H1 (cell line): Measurements from ENCODE around the gene EPB41L2. TPM values are rescaled to one million over a fixed set of nuclear protein-coding genes. Genes with fewer than 3 reads are reported as not detected.

ENCODE experiments used
- CTCF ChIA-PET: fragments of 300-600 bp; sonication (Branson Sonifier 250); formaldehyde crosslinking; loops from one replicate; lab custom pipeline; 2021; ENCODE audit not compliant: partially characterized antibody; lab: Charles Lee
- POLR2A ChIA-PET: fragments of 300-600 bp; sonication (Branson Sonifier 250); formaldehyde crosslinking; loops from one replicate; lab custom pipeline; 2021; ENCODE audit warnings: inconsistent platforms; ENCODE audit not compliant: partially characterized antibody; lab: Charles Lee
- DNase-seq, 2 experiments: peaks; one replicate each; pipeline versions ENCODE4 v3.0.0 to v3.0.0-alpha.2; 2010 to 2022; ENCODE audit warnings: low spot score in 2 of 2, low read depth in 1 of 2, mixed read lengths in 1 of 2
- FAIRE-seq: peaks from 2 replicates; lab custom pipeline; 2011; peaks lifted over from hg19 to GRCh38; lab: Jason Lieb, UNC
- H2AFZ ChIP-seq: 2 replicates; pipeline ENCODE4 v1.8.1; 2012; ENCODE audit warnings: low read length, inconsistent platforms
- H2AK5ac ChIP-seq: 2 replicates; pipeline ENCODE4 v1.6.1; 2013; ENCODE audit warnings: low read depth, low read length
- H2BK120ac ChIP-seq: replicated peaks from 2 replicates; pipeline ENCODE3; 2013; ENCODE audit warnings: low read depth, low read length, inconsistent platforms
- H2BK12ac ChIP-seq: 2 replicates; pipeline ENCODE4 v1.6.1; 2013; ENCODE audit warnings: low read depth, low read length
- H2BK15ac ChIP-seq: 2 replicates; pipeline ENCODE4 v1.6.1; 2013; ENCODE audit warnings: low read length
- H2BK20ac ChIP-seq: 2 replicates; pipeline ENCODE4 v1.6.1; 2013; ENCODE audit warnings: low read length
- H2BK5ac ChIP-seq: 2 replicates; pipeline ENCODE4 v1.6.1; 2013; ENCODE audit warnings: low read depth, low read length
- H3K14ac ChIP-seq: 2 replicates; pipeline ENCODE4 v1.6.1; 2013; ENCODE audit warnings: inconsistent platforms; ENCODE audit not compliant: insufficient read length
- H3K18ac ChIP-seq: 2 replicates; pipeline ENCODE4 v1.6.1; 2013; ENCODE audit warnings: low read length; ENCODE audit errors: extremely low read depth
- H3K23ac ChIP-seq: 2 replicates; pipeline ENCODE4 v1.6.1; 2013; ENCODE audit warnings: inconsistent platforms; ENCODE audit not compliant: insufficient read length
- H3K23me2 ChIP-seq: 2 replicates; pipeline ENCODE4 v1.6.1; 2013; ENCODE audit warnings: low read depth, low read length
- H3K27ac ChIP-seq: 2 replicates; pipeline ENCODE4 v1.6.1; 2011; ENCODE audit warnings: low read depth, low read length, inconsistent platforms
- H3K27me3 ChIP-seq, 4 experiments: replicated peaks in 1 of 4; 1 replicate in 1 of 4; 2 replicates in 3 of 4; pipeline versions ENCODE4 v1.6.1 to v1.8.1; 2011 to 2013; ENCODE audit warnings: low read length in 3 of 4, mild to moderate bottlenecking in 3 of 4, inconsistent platforms in 2 of 4, mixed read lengths in 2 of 4, moderate library complexity in 1 of 4; ENCODE audit not compliant: control insufficient read depth in 3 of 4, insufficient read depth in 3 of 4; ENCODE audit errors: extremely low read depth in 1 of 4
- H3K36me3 ChIP-seq, 4 experiments: 2 replicates each; pipeline versions ENCODE4 v1.6.1 to v1.8.1; 2011 to 2013; ENCODE audit warnings: mild to moderate bottlenecking in 4 of 4, low read length in 3 of 4, moderate library complexity in 2 of 4, control low read depth in 1 of 4, inconsistent platforms in 1 of 4; ENCODE audit not compliant: insufficient read depth in 4 of 4, control insufficient read depth in 2 of 4
- H3K4ac ChIP-seq: replicated peaks from 2 replicates; pipeline ENCODE3; 2013; ENCODE audit warnings: low read length, low read depth, mixed read lengths, inconsistent platforms; ENCODE audit not compliant: insufficient read length
- H3K4me1 ChIP-seq, 4 experiments: replicated peaks in 1 of 4; 1 replicate in 1 of 4; 2 replicates in 3 of 4; pipeline versions ENCODE4 v1.6.1 to v1.8.1; 2011 to 2013; ENCODE audit warnings: low read length in 3 of 4, inconsistent platforms in 2 of 4, mixed read lengths in 1 of 4; ENCODE audit not compliant: insufficient read depth in 4 of 4, control insufficient read depth in 3 of 4
- H3K4me2 ChIP-seq, 2 experiments: 2 replicates each; pipeline versions ENCODE4 v1.6.1 to v1.8.1; 2011 to 2013; ENCODE audit warnings: low read depth in 2 of 2, low read length in 2 of 2, control low read depth in 1 of 2, inconsistent platforms in 1 of 2, mild to moderate bottlenecking in 1 of 2; ENCODE audit not compliant: insufficient read depth in 1 of 2
- H3K4me3 ChIP-seq, 4 experiments: fragments of 200-600, 300-600 bp in 1 of 4; sonication (generic), shearing (Covaris generic), sonication (Bioruptor Twin) in 1 of 4; 2 replicates each; pipeline versions ENCODE4 v1.5.1 to v1.8.1; 2011 to 2016; ENCODE audit warnings: low read length in 4 of 4, low read depth in 3 of 4, control low read depth in 2 of 4, inconsistent platforms in 2 of 4, mild to moderate bottlenecking in 2 of 4, mixed read lengths in 1 of 4, moderate library complexity in 1 of 4; ENCODE audit not compliant: insufficient read depth in 2 of 4; ENCODE audit errors: extremely low read depth in 1 of 4
- H3K56ac ChIP-seq: replicated peaks from 2 replicates; pipeline ENCODE3; 2013; ENCODE audit warnings: low read depth, mild to moderate bottlenecking, mixed read lengths, low read length, inconsistent platforms; ENCODE audit not compliant: insufficient read length
- H3K79me1 ChIP-seq: 2 replicates; pipeline ENCODE4 v1.6.1; 2013; ENCODE audit warnings: low read depth, low read length, control low read depth
- H3K79me2 ChIP-seq, 2 experiments: 2 replicates each; pipeline versions ENCODE4 v1.6.1 to v1.8.1; 2012 to 2013; ENCODE audit warnings: low read length in 2 of 2, mild to moderate bottlenecking in 2 of 2, inconsistent platforms in 1 of 2; ENCODE audit not compliant: insufficient read depth in 2 of 2, control insufficient read depth in 1 of 2
- H3K9ac ChIP-seq, 4 experiments: replicated peaks in 1 of 4; 1 replicate in 1 of 4; 2 replicates in 3 of 4; pipeline versions ENCODE4 v1.6.1 to v1.8.1; 2011 to 2013; ENCODE audit warnings: low read depth in 3 of 4, low read length in 3 of 4, control low read depth in 2 of 4, mild to moderate bottlenecking in 2 of 4, moderate library complexity in 2 of 4, inconsistent platforms in 1 of 4; ENCODE audit errors: extremely low read depth in 1 of 4
- H3K9me3 ChIP-seq, 2 experiments: 2 replicates each; pipeline versions ENCODE4 v1.6.1 to v1.8.1; 2012 to 2013; ENCODE audit warnings: mild to moderate bottlenecking in 2 of 2, moderate library complexity in 2 of 2, control low read depth in 1 of 2, inconsistent platforms in 1 of 2, low read depth in 1 of 2, low read length in 1 of 2, mixed read lengths in 1 of 2; ENCODE audit not compliant: insufficient read depth in 2 of 2
- H4K20me1 ChIP-seq, 2 experiments: replicated peaks in 1 of 2; 2 replicates each; pipeline versions ENCODE3 to v1.8.1; 2011 to 2013; ENCODE audit warnings: inconsistent platforms in 2 of 2, low read length in 2 of 2, mild to moderate bottlenecking in 1 of 2; ENCODE audit not compliant: insufficient read depth in 2 of 2, control insufficient read depth in 1 of 2
- H4K5ac ChIP-seq: 2 replicates; pipeline ENCODE4 v1.6.1; 2013; ENCODE audit warnings: low read length, low read depth, mixed read lengths, inconsistent platforms; ENCODE audit not compliant: insufficient read length
- H4K8ac ChIP-seq: 2 replicates; pipeline ENCODE4 v1.8.0; 2013; ENCODE audit warnings: mild to moderate bottlenecking, moderate library complexity, low read length, inconsistent platforms; ENCODE audit not compliant: insufficient read depth; ENCODE audit errors: extremely low read depth
- H4K91ac ChIP-seq: replicated peaks from 2 replicates; pipeline ENCODE3; 2013; ENCODE audit warnings: low read length, mixed read lengths, inconsistent platforms; ENCODE audit not compliant: insufficient read length
- BCL11A ChIP-seq, 2 experiments: IDR thresholded peaks; one replicate each; pipeline ENCODE4 v1.6.1; 2011; ENCODE audit warnings: low read depth in 2 of 2, low read length in 2 of 2, mild to moderate bottlenecking in 2 of 2
- CBX5 ChIP-seq: fragments of 300-800, 300-1000 bp; sonication (generic); IDR thresholded peaks from 2 replicates; pipeline ENCODE4 v1.7.1; 2016; ENCODE audit warnings: antibody characterized with exemption, low read length, low read depth
- CEBPB ChIP-seq: IDR thresholded peaks from 2 replicates; pipeline ENCODE4 v1.6.1; 2012; ENCODE audit warnings: low read depth, low read length
- CTCF ChIP-seq, 3 experiments: IDR thresholded peaks; 1 replicate in 2 of 3; 2 replicates in 1 of 3; pipeline versions ENCODE4 v1.5.1 to v1.6.1; 2011; ENCODE audit warnings: low read length in 3 of 3, mild to moderate bottlenecking in 3 of 3, inconsistent platforms in 2 of 3, low read depth in 1 of 3, moderate library complexity in 1 of 3; ENCODE audit not compliant: insufficient read depth in 1 of 3; ENCODE audit errors: control extremely low read depth in 1 of 3
- EGR1 ChIP-seq: IDR thresholded peaks from 2 replicates; pipeline ENCODE4 v1.6.1; 2011; ENCODE audit warnings: low read depth, low read length, borderline replicate concordance
- HDAC6 ChIP-seq: IDR thresholded peaks from one replicate; pipeline ENCODE4 v1.7.1; 2012; ENCODE audit warnings: low read depth, mild to moderate bottlenecking, inconsistent platforms, low read length, moderate library complexity
- MAFK ChIP-seq: IDR thresholded peaks from 2 replicates; pipeline ENCODE4 v1.6.1; 2012; ENCODE audit warnings: low read depth, mild to moderate bottlenecking, improper control_type of control experiment, low read length
- SAP30 ChIP-seq: fragments of 300-600 bp; sonication (generic); IDR thresholded peaks from 2 replicates; pipeline ENCODE4 v1.7.1; 2012; ENCODE audit warnings: low read length, moderate library complexity, mild to moderate bottlenecking, inconsistent platforms; ENCODE audit not compliant: insufficient read depth, insufficient replicate concordance
- SP2 ChIP-seq: IDR thresholded peaks from 2 replicates; pipeline ENCODE4 v1.6.1; 2012; ENCODE audit warnings: mild to moderate bottlenecking, low read length, inconsistent platforms
- USF2 ChIP-seq: IDR thresholded peaks from 2 replicates; pipeline ENCODE4 v1.6.1; 2011; ENCODE audit warnings: low read length, improper control_type of control experiment
- WGBS, 2 experiments: shearing (Covaris generic) in 1 of 2; methylation state at CpG; one replicate each; pipeline versions ENCODE4 v1.1.6 to v1.1.7; 2013 to 2015; ENCODE audit warnings: low lambda C conversion rate in 2 of 2, mixed read lengths in 2 of 2, inconsistent platforms in 1 of 2, low coverage in 1 of 2, missing lambda C conversion rate in 1 of 2; ENCODE audit not compliant: insufficient replicate concordance in 2 of 2, insufficient coverage in 1 of 2, insufficient read length in 1 of 2; ENCODE audit errors: extremely low coverage in 1 of 2, missing lambda C conversion rate in 1 of 2; 5-methylcytosine and 5-hydroxymethylcytosine counted together
- polyA plus RNA-seq, 7 experiments: library from polyadenylated mRNA; depleted of rRNA in 3 of 7; stranded (reverse) in 5 of 7; unstranded in 2 of 7; fragments of >200 nt in 5 of 7; fragments of 200-250 nt in 2 of 7; gene quantifications; 1 replicate in 5 of 7; 2 replicates in 1 of 7; 4 replicates in 1 of 7; pipeline versions ENCODE4 v1.2.1 to v1.2.3, GENCODE V29; 2011 to 2013; ENCODE audit warnings: missing spikeins in 2 of 7, mixed read lengths in 2 of 7
- total RNA-seq: library from RNA; stranded (reverse); fragmentation: NEBNext Ultra II Directional; extraction: Animal tissue kit (Norgen Biotek cat#: 25700); gene quantifications from 2 replicates; pipeline ENCODE4 v1.2.1, GENCODE V29; 2021

The EPB41L2 gene
- total and polyA plus RNA-seq, 2 of the 8 experiments (the other 6 are each of a cell fraction or from before 2014, with no cell fraction given): 22.5 to 123 TPM

GRCh38 chr6:131063764-131064272 lies 773 bp upstream of the EPB41L2 start:
- Histone ChIP-seq H4K5ac (no peak overlapping the region), H3K4me2 (peak overlapping the region; percentile 64 to 81), H2BK15ac (no peak overlapping the region), H3K4me3 (peak overlapping the region; percentile 33 to 96 (median 62); a peak in 7 of 8 replicates), H3K14ac (no peak overlapping the region), H3K4ac (no peak overlapping the region), H2BK120ac (no peak overlapping the region), H4K8ac (no peak overlapping the region), H2AK5ac (no peak overlapping the region), H2AFZ (peak overlapping the region; percentile 86), H3K27ac (no peak overlapping the region), H3K27me3 (no peaks in the 10 kb centered on the region), H2BK5ac (no peak overlapping the region), H3K36me3 (no peaks in the 10 kb centered on the region), H3K18ac (no peak overlapping the region), H3K79me1 (peaks cover 3% of the 10 kb centered on the region; the same call in 1 of the 2 replicates), H3K23me2 (peaks cover 7% of the 10 kb centered on the region), H3K4me1 (peaks cover 2 to 20% (median 7%) of the 10 kb centered on the region in 4 experiments; a peak in 5 of 7 replicates), H4K91ac (no peak overlapping the region), H3K23ac (no peak overlapping the region), H4K20me1 (no peaks in the 10 kb centered on the region), H3K9ac (no peak overlapping the region; a peak in 2 of 7 replicates), H3K56ac (no peak overlapping the region), H3K9me3 (no peaks in the 10 kb centered on the region), H2BK12ac (no peak overlapping the region), H3K79me2 (peaks cover 0 to 33% of the 10 kb centered on the region in 2 experiments; a peak in 3 of 4 replicates), H2BK20ac (no peak overlapping the region)
- FAIRE-seq (no peak), DNase-seq (no peak)
- CTCF ChIA-PET: interaction anchor here (1.0 to 1.9 kb wide), 4 partner anchors 12 to 219 kb away, joined by 3 to 6 read pairs (median 5); no protein-coding TSS in a partner anchor
- WGBS, 2 experiments: 56% methylated on average over 8 of the region's 8 CpGs; no CpG with 5 or more reads in 1 of the 2 experiments
- POLR2A ChIA-PET: no interaction called here
- no peak for TF ChIP-seq SAP30
- TF ChIP-seq USF2: no peak
- TF ChIP-seq EGR1: no peak
- no peak for TF ChIP-seq MAFK
- no peak for TF ChIP-seq HDAC6
- TF ChIP-seq CTCF (IDR thresholded peaks at IDR 0.05; ENCODE audit: control extremely low read depth in 1 of 3, insufficient read depth in 1 of 3, low read depth in 1 of 3, low read length in 3 of 3): no peak
- no peak for TF ChIP-seq SP2
- no peak for TF ChIP-seq BCL11A (IDR thresholded peaks at IDR 0.05; ENCODE audit: low read depth in 2 of 2, low read length in 2 of 2)
- TF ChIP-seq CBX5: no peak
- no peak for TF ChIP-seq CEBPB
